Measurements from ENCODE around the gene C11orf58.

- no peak for TF ChIP-seq POLR2A (IDR thresholded peaks at IDR 0.05; ENCODE audit: low read depth)
- TF ChIP-seq, protein P1, sequence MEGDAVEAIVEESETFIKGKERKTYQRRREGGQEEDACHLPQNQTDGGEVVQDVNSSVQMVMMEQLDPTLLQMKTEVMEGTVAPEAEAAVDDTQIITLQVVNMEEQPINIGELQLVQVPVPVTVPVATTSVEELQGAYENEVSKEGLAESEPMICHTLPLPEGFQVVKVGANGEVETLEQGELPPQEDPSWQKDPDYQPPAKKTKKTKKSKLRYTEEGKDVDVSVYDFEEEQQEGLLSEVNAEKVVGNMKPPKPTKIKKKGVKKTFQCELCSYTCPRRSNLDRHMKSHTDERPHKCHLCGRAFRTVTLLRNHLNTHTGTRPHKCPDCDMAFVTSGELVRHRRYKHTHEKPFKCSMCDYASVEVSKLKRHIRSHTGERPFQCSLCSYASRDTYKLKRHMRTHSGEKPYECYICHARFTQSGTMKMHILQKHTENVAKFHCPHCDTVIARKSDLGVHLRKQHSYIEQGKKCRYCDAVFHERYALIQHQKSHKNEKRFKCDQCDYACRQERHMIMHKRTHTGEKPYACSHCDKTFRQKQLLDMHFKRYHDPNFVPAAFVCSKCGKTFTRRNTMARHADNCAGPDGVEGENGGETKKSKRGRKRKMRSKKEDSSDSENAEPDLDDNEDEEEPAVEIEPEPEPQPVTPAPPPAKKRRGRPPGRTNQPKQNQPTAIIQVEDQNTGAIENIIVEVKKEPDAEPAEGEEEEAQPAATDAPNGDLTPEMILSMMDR (IDR thresholded peaks at IDR 0.05) = peak; percentile 80 to 100 (median 91)
- TF ChIP-seq EP300 (IDR thresholded peaks at IDR 0.05) = no peak
- TF ChIP-seq POLR2AphosphoS5 (IDR thresholded peaks at IDR 0.05) = no peak
These were observed 50.0 kb downstream of the C11orf58 start for GRCh38 chr11:16788141-16789062.
